Retinal pigment epithelial cell (primary cell): Measurements from ENCODE around the gene RNF6.

Source experiments
- DNase-seq: peaks from one replicate; pipeline ENCODE4 v3.0.0-alpha.2; 2010; ENCODE audit warnings: low read depth
- H3K4me3 ChIP-seq: 2 replicates; pipeline ENCODE4 v1.5.1; 2011; ENCODE audit warnings: mild to moderate bottlenecking, low read length, control low read depth, moderate library complexity
- TF ChIP-seq, protein P1 (sequence below): conservative IDR thresholded peaks from 2 replicates; pipeline ENCODE4 v1.5.1; 2011; ENCODE audit warnings: low read depth, low read length, control low read depth, inconsistent platforms

RNF6 gene

DNA sequence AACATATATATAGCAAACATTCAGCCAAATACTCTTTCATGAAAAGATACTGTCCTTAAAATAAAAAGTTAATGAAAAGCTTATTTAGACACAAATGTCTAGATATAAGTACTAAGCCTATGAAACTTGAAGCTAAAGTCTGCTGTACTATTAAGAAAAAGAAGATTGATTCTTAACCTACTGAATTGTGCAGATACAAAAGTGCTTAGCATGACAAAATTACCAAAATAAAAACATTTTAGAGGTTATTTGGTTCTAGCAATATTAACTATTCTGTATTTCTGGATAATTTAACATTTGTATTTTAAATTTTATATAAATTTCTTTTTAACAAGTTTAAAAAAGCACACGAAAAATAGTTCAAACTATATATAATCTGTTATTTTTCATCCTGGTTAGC is 8.8 kb downstream of the RNF6 start:
- no peak overlapping the region for H3K4me3 ChIP-seq
- TF ChIP-seq, protein P1, sequence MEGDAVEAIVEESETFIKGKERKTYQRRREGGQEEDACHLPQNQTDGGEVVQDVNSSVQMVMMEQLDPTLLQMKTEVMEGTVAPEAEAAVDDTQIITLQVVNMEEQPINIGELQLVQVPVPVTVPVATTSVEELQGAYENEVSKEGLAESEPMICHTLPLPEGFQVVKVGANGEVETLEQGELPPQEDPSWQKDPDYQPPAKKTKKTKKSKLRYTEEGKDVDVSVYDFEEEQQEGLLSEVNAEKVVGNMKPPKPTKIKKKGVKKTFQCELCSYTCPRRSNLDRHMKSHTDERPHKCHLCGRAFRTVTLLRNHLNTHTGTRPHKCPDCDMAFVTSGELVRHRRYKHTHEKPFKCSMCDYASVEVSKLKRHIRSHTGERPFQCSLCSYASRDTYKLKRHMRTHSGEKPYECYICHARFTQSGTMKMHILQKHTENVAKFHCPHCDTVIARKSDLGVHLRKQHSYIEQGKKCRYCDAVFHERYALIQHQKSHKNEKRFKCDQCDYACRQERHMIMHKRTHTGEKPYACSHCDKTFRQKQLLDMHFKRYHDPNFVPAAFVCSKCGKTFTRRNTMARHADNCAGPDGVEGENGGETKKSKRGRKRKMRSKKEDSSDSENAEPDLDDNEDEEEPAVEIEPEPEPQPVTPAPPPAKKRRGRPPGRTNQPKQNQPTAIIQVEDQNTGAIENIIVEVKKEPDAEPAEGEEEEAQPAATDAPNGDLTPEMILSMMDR: no peak
- DNase-seq: no peak

DNA sequence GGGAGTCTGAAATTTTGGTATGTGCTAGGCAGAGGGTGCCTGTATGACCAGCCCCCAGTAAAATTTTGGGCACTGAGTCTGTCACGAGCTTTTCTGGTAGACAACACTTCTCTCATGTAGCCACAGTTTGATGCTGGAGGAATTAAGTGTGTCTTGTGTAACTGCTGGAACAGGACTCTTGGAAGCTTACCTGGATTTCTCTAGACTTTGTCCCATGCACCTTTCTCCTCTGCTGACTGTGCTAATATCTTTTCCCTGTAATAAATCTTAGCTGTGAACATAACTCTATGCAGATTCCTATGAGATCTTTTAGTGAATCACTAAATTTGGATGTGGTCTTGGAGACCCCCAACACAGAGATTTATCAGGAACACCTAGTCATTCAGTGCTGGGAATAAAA is 13.8 kb downstream of the RNF6 start:
- TF ChIP-seq, protein P1: no peak
- H3K4me3 ChIP-seq: no peak overlapping the region
- no peak for DNase-seq

DNA sequence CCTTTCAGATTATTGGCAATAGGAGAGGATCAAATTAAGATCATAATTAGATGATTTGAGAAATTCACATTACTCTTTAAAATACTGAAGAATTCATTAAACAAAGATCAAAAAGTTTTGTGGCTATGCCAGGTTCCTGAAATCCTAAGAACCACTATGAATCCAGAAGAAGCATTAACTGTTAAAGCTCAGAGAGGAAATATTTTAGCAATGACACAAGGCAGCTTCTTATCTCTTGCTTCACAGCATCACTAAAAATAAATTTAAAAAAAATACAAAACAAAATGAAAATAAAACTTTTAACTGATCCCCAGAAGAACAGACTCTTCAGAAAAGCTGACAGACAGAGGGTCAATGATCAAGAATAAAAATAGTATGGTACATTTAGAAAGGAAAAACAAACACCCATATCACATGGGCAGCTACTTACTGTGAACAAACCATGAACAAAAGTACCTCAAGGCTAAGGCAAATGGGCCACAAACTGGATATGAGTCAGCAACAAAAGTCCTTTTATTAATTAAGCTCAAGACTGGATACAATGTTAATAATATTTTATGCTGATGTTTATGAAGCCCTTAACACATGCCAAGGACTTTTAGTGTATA is 19.6 kb downstream of the RNF6 start:
- DNase-seq: no peak
- H3K4me3 ChIP-seq: no peak overlapping the region
- TF ChIP-seq, protein P1: no peak

DNA sequence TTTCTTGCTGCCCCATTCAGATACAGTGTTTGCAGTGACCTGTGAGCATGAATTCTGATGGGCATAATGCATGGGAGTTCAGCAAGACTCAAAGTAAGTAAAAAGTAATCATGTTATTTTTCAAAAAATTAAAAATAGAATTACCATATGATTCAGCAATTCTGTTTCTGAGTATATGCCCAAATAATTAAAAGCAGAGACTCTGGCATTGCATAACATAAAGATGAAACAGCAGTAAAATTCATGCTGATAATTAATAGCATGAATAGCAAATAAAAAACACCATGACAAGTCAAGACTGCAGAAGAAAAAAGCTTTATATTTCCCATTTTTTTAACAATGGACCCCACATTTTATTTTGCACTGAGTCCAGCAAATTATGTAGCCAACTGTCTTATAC is 21.3 kb downstream of the RNF6 start:
- TF ChIP-seq, protein P1: no peak
- DNase-seq: no peak

DNA sequence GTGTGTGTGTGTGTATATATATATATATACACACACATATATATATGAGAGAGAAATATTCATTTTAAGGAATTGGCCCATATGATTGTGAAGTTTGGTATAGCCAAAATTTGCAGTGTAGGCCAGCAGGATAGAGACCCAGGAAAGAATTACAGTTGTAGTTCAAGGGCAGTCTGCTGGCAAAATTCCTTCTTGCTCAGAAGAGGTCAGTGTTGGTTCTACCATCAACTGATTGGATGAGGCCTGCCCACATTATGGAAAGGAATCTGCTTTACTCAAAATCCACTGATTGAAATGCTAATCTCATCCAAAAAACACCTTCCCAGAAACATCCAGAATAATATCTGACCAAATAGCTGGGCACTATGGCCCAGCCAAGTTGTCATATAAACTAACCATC is 24.0 kb downstream of the RNF6 start:
- DNase-seq: no peak
- H3K4me3 ChIP-seq: no peak overlapping the region
- TF ChIP-seq, protein P1: no peak

More for the DNA sequence above, 21.3 kb downstream of the RNF6 start:
- no peak overlapping the region for H3K4me3 ChIP-seq

DNA sequence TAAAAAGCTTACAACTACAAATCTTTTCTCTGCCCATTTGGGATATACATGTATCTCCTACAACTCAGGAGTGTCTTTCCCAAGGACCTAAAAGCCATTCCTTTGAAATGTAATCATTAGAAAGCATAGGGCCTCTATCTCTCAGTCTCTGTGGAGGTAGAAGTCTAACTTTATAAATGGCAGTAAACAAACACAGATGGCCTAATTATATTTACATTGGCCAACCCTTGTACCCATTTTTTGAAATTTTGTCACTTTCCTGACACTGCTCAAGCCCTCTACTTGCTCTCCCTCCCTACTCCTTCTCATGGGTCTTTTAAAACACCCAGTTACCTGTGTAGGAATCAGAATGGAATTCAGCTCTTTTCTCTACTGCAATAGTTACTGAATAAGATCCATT is 24.8 kb downstream of the RNF6 start:
- DNase-seq: no peak
- TF ChIP-seq, protein P1: no peak
- H3K4me3 ChIP-seq: no peak overlapping the region

DNA sequence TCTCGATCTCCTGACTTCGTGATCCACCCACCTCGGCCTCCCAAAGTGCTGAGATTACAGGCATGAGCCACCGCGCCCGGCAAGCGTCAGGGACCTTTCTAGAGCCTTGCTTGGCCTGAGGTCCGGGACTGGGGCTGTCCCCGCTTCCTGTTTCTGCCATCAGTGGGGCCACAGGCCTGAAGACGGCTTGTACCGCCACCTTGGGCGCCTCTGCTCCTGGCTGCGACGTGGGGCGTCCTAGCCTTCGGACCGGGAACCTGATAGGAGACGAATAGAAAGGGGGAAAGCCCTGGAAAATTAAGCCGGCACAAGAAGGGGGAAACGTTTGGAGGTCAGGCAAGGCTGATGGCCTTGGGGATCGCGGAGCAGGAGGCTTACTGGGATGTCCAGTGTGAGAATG is 35.1 kb downstream of the RNF6 start:
- peak overlapping the region; percentile 43 for H3K4me3 ChIP-seq
- no peak for DNase-seq
- TF ChIP-seq, protein P1: no peak
